ENCODE results near the gene LRCH1.

LRCH1 gene

GRCh38 chr13:46560778-46561177 lies 7.8 kb downstream of the LRCH1 start:
- no peak overlapping the region for H3K4me3 ChIP-seq (ENCODE audit: low read depth, low read length)
- TF ChIP-seq CTCF (IDR thresholded peaks at IDR 0.05; ENCODE audit: low read depth, low read length, missing control alignments), result no peak
- DNase-seq (ENCODE audit: low read depth), result no peak

GRCh38 chr13:46561286-46561685 lies 8.3 kb downstream of the LRCH1 start:
- no peak for TF ChIP-seq CTCF (IDR thresholded peaks at IDR 0.05; ENCODE audit: low read depth, low read length, missing control alignments)
- no peak overlapping the region for H3K4me3 ChIP-seq (ENCODE audit: low read depth, low read length)
- DNase-seq (ENCODE audit: low read depth), result no peak

GRCh38 chr13:46561691-46562090 lies 8.7 kb downstream of the LRCH1 start:
- DNase-seq (ENCODE audit: low read depth), result no peak
- no peak for TF ChIP-seq CTCF (IDR thresholded peaks at IDR 0.05; ENCODE audit: low read depth, low read length, missing control alignments)
- H3K4me3 ChIP-seq (ENCODE audit: low read depth, low read length), result no peak overlapping the region

- TF ChIP-seq CTCF (IDR thresholded peaks at IDR 0.05; ENCODE audit: low read depth, low read length, missing control alignments), result no peak
- H3K4me3 ChIP-seq (ENCODE audit: low read depth, low read length), result no peak overlapping the region
- DNase-seq (ENCODE audit: low read depth), result no peak
These were observed 9.2 kb downstream of the LRCH1 start for GRCh38 chr13:46562152-46562551.

- H3K4me3 ChIP-seq (ENCODE audit: low read depth, low read length), result no peak overlapping the region
- TF ChIP-seq CTCF (IDR thresholded peaks at IDR 0.05; ENCODE audit: low read depth, low read length, missing control alignments), result no peak
- DNase-seq (ENCODE audit: low read depth), result no peak
These were observed 9.6 kb downstream of the LRCH1 start for GRCh38 chr13:46562581-46562980.

GRCh38 chr13:46565808-46566750 lies 13.1 kb downstream of the LRCH1 start:
- no peak for TF ChIP-seq CTCF (IDR thresholded peaks at IDR 0.05; ENCODE audit: low read depth, low read length, missing control alignments)
- DNase-seq (ENCODE audit: low read depth), result no peak
- no peak overlapping the region for H3K4me3 ChIP-seq (ENCODE audit: low read depth, low read length)

GRCh38 chr13:46567671-46568070 lies 14.7 kb downstream of the LRCH1 start:
- DNase-seq (ENCODE audit: low read depth), result no peak
- no peak for TF ChIP-seq CTCF (IDR thresholded peaks at IDR 0.05; ENCODE audit: low read depth, low read length, missing control alignments)
- no peak overlapping the region for H3K4me3 ChIP-seq (ENCODE audit: low read depth, low read length)

Data from GM12864 (cell line).